GM12878 (cell line): ENCODE results near the gene SSH2. TPM values are rescaled to one million over a fixed set of nuclear protein-coding genes. Genes with fewer than 3 reads are reported as not detected.
"Not testable (repeated sequence)": the region's sequence is repeated elsewhere in the genome, so short reads cannot be mapped to it uniquely, and the experiment has no call there.

Experiments
- ATAC-seq: fragments of 200-7000 bp; cut with Tn5 transposase; 3 replicates; pipeline ENCODE4 v1.9.1; 2020; ENCODE audit warnings: mild to moderate bottlenecking, moderate library complexity
- BruUV-seq: library from RNA; stranded (reverse); fragments of 400-500 nt; replicated peaks from 2 replicates; lab custom pipeline; 2021; lab: Mats Ljungman, UMichigan
- CTCF ChIA-PET: fragments of 300-600 bp; sonication (Branson Sonifier 250); formaldehyde crosslinking; extraction: SDS; loops from one replicate; lab custom pipeline; 2021; ENCODE audit warnings: inconsistent platforms; lab: Yijun Ruan, JAX
- POLR2A ChIA-PET: fragments of 350-600 bp; formaldehyde crosslinking; extraction: SDS; loops from one replicate; lab custom pipeline; 2021; ENCODE audit warnings: inconsistent platforms; lab: Charles Lee
- RAD21 ChIA-PET: fragments of 300-600 bp; sonication (Branson Sonifier 250); formaldehyde crosslinking; loops from one replicate; lab custom pipeline; 2023; ENCODE audit warnings: antibody characterized with exemption; ENCODE audit not compliant: unreplicated experiment; lab: Charles Lee
- SMC1A ChIA-PET: fragments of 300-600 bp; sonication (Branson Sonifier 250); formaldehyde crosslinking; loops from one replicate; lab custom pipeline; 2023; ENCODE audit not compliant: unreplicated experiment, uncharacterized antibody; lab: Charles Lee
- DNase-seq: peaks from one replicate; pipeline ENCODE4 v3.0.0-alpha.2; 2011; ENCODE audit warnings: low read depth, low spot score
- FAIRE-seq: peaks from 3 replicates; lab custom pipeline; 2011; peaks lifted over from hg19 to GRCh38; lab: Jason Lieb, UNC
- H2AFZ ChIP-seq: 2 replicates; pipeline ENCODE4 v1.6.0; 2011; ENCODE audit warnings: low read depth, low read length, control low read depth; ENCODE audit not compliant: control insufficient read depth
- H3K27ac ChIP-seq: 2 replicates; pipeline ENCODE4 v1.5.1; 2011; ENCODE audit warnings: control low read depth; ENCODE audit not compliant: control insufficient read depth, insufficient read depth
- H3K27me3 ChIP-seq, 2 experiments: replicated peaks in 1 of 2; 2 replicates each; pipeline versions ENCODE4 v1.6.0 to v1.6.1; 2011; ENCODE audit warnings: low read length in 1 of 2; ENCODE audit not compliant: control insufficient read depth in 2 of 2, insufficient read depth in 2 of 2
- H3K36me3 ChIP-seq, 2 experiments: 2 replicates each; pipeline ENCODE4 v1.5.1; 2011; ENCODE audit warnings: low read length in 1 of 2; ENCODE audit not compliant: control insufficient read depth in 2 of 2, insufficient read depth in 2 of 2
- H3K4me1 ChIP-seq: 2 replicates; pipeline ENCODE4 v1.6.1; 2011; ENCODE audit warnings: mild to moderate bottlenecking, low read length, moderate library complexity, mixed read lengths; ENCODE audit not compliant: control insufficient read depth, insufficient read depth
- H3K4me2 ChIP-seq: 2 replicates; pipeline ENCODE4 v1.6.0; 2011; ENCODE audit warnings: control low read depth; ENCODE audit not compliant: control insufficient read depth, insufficient read depth
- H3K4me3 ChIP-seq: fragments of 200-600 bp; sonication (generic); 2 replicates; pipeline ENCODE4 v1.5.1; 2016
- H3K79me2 ChIP-seq: 2 replicates; pipeline ENCODE4 v1.6.0; 2011; ENCODE audit warnings: low read length; ENCODE audit not compliant: control insufficient read depth, insufficient read depth
- H3K9ac ChIP-seq: 2 replicates; pipeline ENCODE4 v1.8.0; 2011; ENCODE audit warnings: low read length, control low read depth, mixed read lengths; ENCODE audit not compliant: control insufficient read depth, insufficient read depth
- H3K9me3 ChIP-seq: replicated peaks from 3 replicates; pipeline ENCODE4 v1.5.1; 2011; ENCODE audit warnings: mild to moderate bottlenecking, low read length; ENCODE audit not compliant: control insufficient read depth, insufficient read depth
- H4K20me1 ChIP-seq: 2 replicates; pipeline ENCODE4 v1.6.0; 2011; ENCODE audit not compliant: control insufficient read depth, insufficient read depth
- MTA2 ChIP-seq: fragments of 450-650 bp; IDR thresholded peaks from 2 replicates; pipeline ENCODE4 v1.6.1; 2016; ENCODE audit warnings: low read depth, mild to moderate bottlenecking, moderate library complexity
- NBN ChIP-seq: fragments of 450-650 bp; IDR thresholded peaks from 2 replicates; pipeline ENCODE4 v1.6.1; 2016
- RB1 ChIP-seq: fragments of 450-650 bp; formaldehyde crosslinking; IDR thresholded peaks from 2 replicates; pipeline ENCODE4 v1.6.1; 2017; ENCODE audit warnings: mild to moderate bottlenecking, borderline replicate concordance
- TCF12 ChIP-seq: IDR thresholded peaks from 2 replicates; pipeline ENCODE4 v1.6.1; 2011; ENCODE audit warnings: low read depth, mild to moderate bottlenecking, low read length
- YY1 ChIP-seq: IDR thresholded peaks from 2 replicates; pipeline ENCODE4 v1.6.1; 2011; ENCODE audit warnings: low read depth, mild to moderate bottlenecking, low read length
- WGBS: methylation state at CpG from one replicate; pipeline ENCODE4 v1.1.6; 2016; ENCODE audit warnings: low lambda C conversion rate; ENCODE audit not compliant: insufficient replicate concordance, insufficient coverage; ENCODE audit errors: missing lambda C conversion rate; 5-methylcytosine and 5-hydroxymethylcytosine counted together
- in situ Hi-C: fragments of 300-500 bp; cut with MboI; formaldehyde crosslinking; loops from 9 replicates; pipeline ENCODE4 v1.14.3; 2018; ENCODE audit warnings: mixed read lengths
- intact Hi-C: fragments of 100-400 bp; cut with micrococcal nuclease; formaldehyde crosslinking; loops from one replicate; pipeline ENCODE4 v1.14.2; 2022; ENCODE audit not compliant: unreplicated experiment
- polyA plus RNA-seq, 11 experiments: library from polyadenylated mRNA; depleted of rRNA in 4 of 11; unstranded in 6 of 11; stranded (reverse) in 5 of 11; fragments of >200 nt; fragmentation: Nextera tagmentation in 4 of 11; fragmentation: Illumina TruSeq in 1 of 11; extraction: Ambion mirVana in 4 of 11; extraction: Trizol in 1 of 11; gene quantifications; 1 replicate in 1 of 11; 2 replicates in 10 of 11; pipeline versions ENCODE4 v1.2.1 to v1.2.3, GENCODE V29; 2011 to 2016; ENCODE audit warnings: inconsistent platforms in 2 of 11, missing spikeins in 2 of 11, low read depth in 1 of 11
- total RNA-seq, 4 experiments: library from RNA; depleted of rRNA in 3 of 4; stranded (reverse); fragments of >200 nt in 3 of 4; fragmentation: Illumina TruSeq in 1 of 4; extraction: Trizol in 1 of 4; gene quantifications; 2 replicates each; pipeline versions ENCODE4 v1.2.1 to v1.2.3, GENCODE V29; 2013 to 2021

Gene SSH2
- total and polyA plus RNA-seq, 10 of the 15 experiments (the other 5 are each of a cell fraction or from before 2014, with no cell fraction given) = 9.3 to 65.9 (median 34.0) TPM

- no peak for DNase-seq
- Histone ChIP-seq H3K4me1 (peaks cover 1% of the 10 kb centered on the region), H3K4me2 (no peak overlapping the region), H3K27me3 (no peaks in the 10 kb centered on the region), H3K9ac (no peak overlapping the region), H3K36me3 (no peaks in the 10 kb centered on the region), H3K4me3 (no peak overlapping the region), H3K79me2 (no peaks in the 10 kb centered on the region), H3K27ac (no peak overlapping the region), H3K9me3 (no peaks in the 10 kb centered on the region), H4K20me1 (no peaks in the 10 kb centered on the region), H2AFZ (no peak overlapping the region)
- RAD21 ChIA-PET = no interaction called here
- POLR2A ChIA-PET = no interaction called here
- intact Hi-C loops (loop anchor here (10.0 kb wide), 1 partner anchor 322 kb away; no protein-coding TSS in a partner anchor), in situ Hi-C loops (no loop called here)
- BruUV-seq = no TSS peak
- FAIRE-seq = no peak
- SMC1A ChIA-PET = interaction anchor here (4.8 kb wide), 1 partner anchor 128 kb away, joined by 36 read pairs; no protein-coding TSS in a partner anchor
- CTCF ChIA-PET = interaction anchor here (2.7 to 9.0 kb wide), 2 partner anchors 130 to 157 kb away, joined by 9 to 454 read pairs; no protein-coding TSS in a partner anchor
- TF ChIP-seq TCF12 (no peak), NBN (no peak), MTA2 (no peak), YY1 (no peak), RB1 (no peak)
- WGBS = 97% methylated on average over 2 of the region's 2 CpGs
- no peak for ATAC-seq
These were observed 6.7 kb upstream of the SSH2 start for GRCh38 chr17:29936724-29937123.

- H2AFZ ChIP-seq, in situ Hi-C loops, H3K79me2 ChIP-seq, H3K36me3 ChIP-seq, BruUV-seq, H3K4me3 ChIP-seq, ATAC-seq, H3K27me3 ChIP-seq, H3K4me2 ChIP-seq, FAIRE-seq, H4K20me1 ChIP-seq, DNase-seq, H3K27ac ChIP-seq, H3K9me3 ChIP-seq, POLR2A ChIA-PET, H3K9ac ChIP-seq, H3K4me1 ChIP-seq: not testable (repeated sequence)
- ChIA-PET RAD21 (interaction anchor here (0.6 to 1.4 kb wide), 2 partner anchors 68 to 86 kb away, joined by 3 to 5 read pairs; no protein-coding TSS in a partner anchor), CTCF (interaction anchor here (0.8 to 9.0 kb wide), 3 partner anchors 85 to 157 kb away, joined by 3 to 454 read pairs (median 9); no protein-coding TSS in a partner anchor), SMC1A (interaction anchor here (0.6 to 4.8 kb wide), 4 partner anchors 86 to 296 kb away, joined by 3 to 36 read pairs (median 5); no protein-coding TSS in a partner anchor)
- WGBS = 93% methylated on average over 2 of the region's 3 CpGs
- intact Hi-C loops = loop anchor here (10.0 kb wide), 1 partner anchor 321 kb away; no protein-coding TSS in a partner anchor
These were observed 5.9 kb upstream of the SSH2 start for GRCh38 chr17:29935909-29936308.
